Panc1 (cell line): ENCODE measurements around the gene CYP2W1.

Experiments used
- CTCF ChIP-seq: fragments of 450-650 bp; IDR thresholded peaks from 2 replicates; pipeline ENCODE4 v1.5.1; 2017; ENCODE audit warnings: mild to moderate bottlenecking
- POLR2AphosphoS5 ChIP-seq: IDR thresholded peaks from 2 replicates; pipeline ENCODE4 v1.6.1; 2012; ENCODE audit warnings: mild to moderate bottlenecking, low read depth, low read length, moderate library complexity
- SIN3A ChIP-seq: IDR thresholded peaks from 2 replicates; pipeline ENCODE4 v1.6.1; 2012; ENCODE audit warnings: low read depth, mild to moderate bottlenecking, low read length, moderate library complexity, borderline replicate concordance; ENCODE audit not compliant: insufficient read depth
- TF ChIP-seq, protein P1 (sequence below), 2 experiments: IDR thresholded peaks; 2 replicates each; pipeline ENCODE4 v1.6.1; 2011 to 2012; ENCODE audit warnings: low read depth in 2 of 2, control low read depth in 1 of 2, low read length in 1 of 2, mild to moderate bottlenecking in 1 of 2, moderate library complexity in 1 of 2; ENCODE audit not compliant: insufficient read depth in 1 of 2

DNA sequence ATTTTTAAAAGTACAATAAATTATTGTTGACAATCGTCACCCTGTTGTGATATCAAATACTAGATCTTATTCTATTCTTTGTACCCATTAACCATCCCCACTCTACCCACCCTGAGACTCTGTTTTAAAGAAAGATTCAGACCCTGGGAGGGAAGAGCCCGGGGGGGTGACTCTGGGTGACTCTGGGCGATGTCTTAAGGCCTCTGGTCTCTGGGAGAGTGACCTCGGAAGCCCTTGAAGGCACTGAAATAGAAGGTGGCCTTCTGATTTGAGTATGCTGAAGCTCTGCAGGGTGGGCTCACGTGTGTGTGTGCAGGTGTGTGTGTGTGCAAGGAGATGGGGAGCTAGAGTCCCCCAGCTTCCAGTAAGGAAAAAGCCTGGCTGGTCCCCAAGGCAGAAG lies 38.2 kb upstream of the CYP2W1 start:
- TF ChIP-seq CTCF (no peak), SIN3A (no peak), POLR2AphosphoS5 (no peak)
- TF ChIP-seq, protein P1, sequence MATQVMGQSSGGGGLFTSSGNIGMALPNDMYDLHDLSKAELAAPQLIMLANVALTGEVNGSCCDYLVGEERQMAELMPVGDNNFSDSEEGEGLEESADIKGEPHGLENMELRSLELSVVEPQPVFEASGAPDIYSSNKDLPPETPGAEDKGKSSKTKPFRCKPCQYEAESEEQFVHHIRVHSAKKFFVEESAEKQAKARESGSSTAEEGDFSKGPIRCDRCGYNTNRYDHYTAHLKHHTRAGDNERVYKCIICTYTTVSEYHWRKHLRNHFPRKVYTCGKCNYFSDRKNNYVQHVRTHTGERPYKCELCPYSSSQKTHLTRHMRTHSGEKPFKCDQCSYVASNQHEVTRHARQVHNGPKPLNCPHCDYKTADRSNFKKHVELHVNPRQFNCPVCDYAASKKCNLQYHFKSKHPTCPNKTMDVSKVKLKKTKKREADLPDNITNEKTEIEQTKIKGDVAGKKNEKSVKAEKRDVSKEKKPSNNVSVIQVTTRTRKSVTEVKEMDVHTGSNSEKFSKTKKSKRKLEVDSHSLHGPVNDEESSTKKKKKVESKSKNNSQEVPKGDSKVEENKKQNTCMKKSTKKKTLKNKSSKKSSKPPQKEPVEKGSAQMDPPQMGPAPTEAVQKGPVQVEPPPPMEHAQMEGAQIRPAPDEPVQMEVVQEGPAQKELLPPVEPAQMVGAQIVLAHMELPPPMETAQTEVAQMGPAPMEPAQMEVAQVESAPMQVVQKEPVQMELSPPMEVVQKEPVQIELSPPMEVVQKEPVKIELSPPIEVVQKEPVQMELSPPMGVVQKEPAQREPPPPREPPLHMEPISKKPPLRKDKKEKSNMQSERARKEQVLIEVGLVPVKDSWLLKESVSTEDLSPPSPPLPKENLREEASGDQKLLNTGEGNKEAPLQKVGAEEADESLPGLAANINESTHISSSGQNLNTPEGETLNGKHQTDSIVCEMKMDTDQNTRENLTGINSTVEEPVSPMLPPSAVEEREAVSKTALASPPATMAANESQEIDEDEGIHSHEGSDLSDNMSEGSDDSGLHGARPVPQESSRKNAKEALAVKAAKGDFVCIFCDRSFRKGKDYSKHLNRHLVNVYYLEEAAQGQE (IDR thresholded peaks at IDR 0.05; ENCODE audit: insufficient read depth in 1 of 2, low read depth in 2 of 2, low read length in 1 of 2): no peak
